NT2/D1 (cell line): ENCODE data around the gene ADAM17.
"Not testable (repeated sequence)": the region's sequence is repeated elsewhere in the genome, so short reads cannot be mapped to it uniquely, and the experiment has no call there.

ENCODE experiments used
- DNase-seq: peaks from one replicate; pipeline ENCODE4 v3.0.0-alpha.2; 2011; ENCODE audit warnings: low read depth, low spot score
- H3K27me3 ChIP-seq: 2 replicates; pipeline ENCODE4 v1.6.0; 2011; ENCODE audit warnings: mild to moderate bottlenecking; ENCODE audit not compliant: insufficient read length, insufficient read depth
- H3K36me3 ChIP-seq: 2 replicates; pipeline ENCODE4 v1.6.1; 2011; ENCODE audit warnings: mild to moderate bottlenecking, low read length, mixed read lengths; ENCODE audit not compliant: insufficient read depth, insufficient read length
- H3K4me1 ChIP-seq: 2 replicates; pipeline ENCODE4 v1.5.1; 2011; ENCODE audit not compliant: insufficient read depth, insufficient read length
- H3K4me3 ChIP-seq: 2 replicates; pipeline ENCODE4 v1.5.1; 2011; ENCODE audit warnings: low read depth; ENCODE audit not compliant: insufficient read length
- H3K9ac ChIP-seq: 2 replicates; pipeline ENCODE4 v1.6.0; 2011; ENCODE audit warnings: low read depth; ENCODE audit not compliant: insufficient read length
- H3K9me3 ChIP-seq: 2 replicates; pipeline ENCODE4 v1.5.1; 2011; ENCODE audit warnings: mild to moderate bottlenecking, low read length; ENCODE audit not compliant: insufficient read depth
- SUZ12 ChIP-seq: IDR thresholded peaks from 2 replicates; pipeline ENCODE4 v1.6.1; 2011; ENCODE audit not compliant: insufficient read length, insufficient read depth; ENCODE audit errors: extremely low read depth
- YY1 ChIP-seq: IDR thresholded peaks from 2 replicates; pipeline ENCODE4 v1.6.1; 2011; ENCODE audit not compliant: insufficient read length, insufficient read depth
- ZNF274 ChIP-seq: IDR thresholded peaks from 2 replicates; pipeline ENCODE4 v1.6.1; 2011; ENCODE audit warnings: mild to moderate bottlenecking, low read depth, low read length

The ADAM17 gene

GRCh38 chr2:9518780-9519179 lies 36.9 kb downstream of the ADAM17 start:
- Histone ChIP-seq H3K9ac (no peak overlapping the region), H3K27me3 (no peaks in the 10 kb centered on the region), H3K36me3 (peaks cover 47% of the 10 kb centered on the region), H3K4me1 (no peaks in the 10 kb centered on the region), H3K4me3 (no peak overlapping the region), H3K9me3 (no peaks in the 10 kb centered on the region)
- no peak for DNase-seq
- TF ChIP-seq ZNF274: no peak
- no peak for TF ChIP-seq SUZ12
- no peak for TF ChIP-seq YY1

GRCh38 chr2:9518163-9518562 lies 37.5 kb downstream of the ADAM17 start:
- no peak overlapping the region for H3K9ac ChIP-seq
- no peaks in the 10 kb centered on the region for H3K9me3 ChIP-seq
- H3K4me1 ChIP-seq: no peaks in the 10 kb centered on the region
- TF ChIP-seq YY1: no peak
- TF ChIP-seq SUZ12: no peak
- TF ChIP-seq ZNF274: no peak
- peaks cover 48% of the 10 kb centered on the region for H3K36me3 ChIP-seq
- no peak overlapping the region for H3K4me3 ChIP-seq
- DNase-seq: no peak
- no peaks in the 10 kb centered on the region for H3K27me3 ChIP-seq

DNA sequence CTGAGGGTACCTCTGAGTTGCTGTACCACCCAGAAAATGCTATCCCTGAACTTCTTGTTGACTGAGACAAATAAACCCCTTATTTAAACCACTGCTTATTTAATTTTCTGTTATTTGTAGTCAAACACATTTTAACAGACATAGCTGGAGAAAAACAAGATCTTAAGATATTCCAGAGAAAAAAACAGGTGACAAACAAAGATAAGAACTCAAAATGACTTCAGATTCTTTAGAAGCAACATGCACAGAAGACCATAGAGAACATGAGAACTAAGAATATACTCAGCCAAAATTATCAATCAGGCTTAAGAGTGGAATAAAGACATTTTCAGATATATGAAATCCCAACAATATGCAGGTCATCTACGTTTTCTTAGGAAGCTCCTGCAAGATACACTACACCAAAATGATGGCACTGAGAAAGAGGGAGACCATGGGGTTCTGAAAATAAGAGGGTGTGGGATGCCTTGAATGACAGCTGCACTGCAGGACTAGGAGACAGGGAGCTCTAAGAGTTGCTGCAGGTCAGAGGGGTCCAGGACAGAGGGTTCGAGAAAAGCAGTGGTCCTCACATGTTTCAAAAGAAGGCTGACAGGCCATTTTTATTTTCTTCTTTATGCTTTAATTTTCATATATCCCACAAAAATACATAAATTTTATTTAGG lies 38.4 kb downstream of the ADAM17 start:
- no peaks in the 10 kb centered on the region for H3K27me3 ChIP-seq
- H3K9ac ChIP-seq: no peak overlapping the region
- H3K36me3 ChIP-seq: peaks cover 51% of the 10 kb centered on the region
- DNase-seq: no peak
- no peaks in the 10 kb centered on the region for H3K4me1 ChIP-seq
- no peaks in the 10 kb centered on the region for H3K9me3 ChIP-seq
- H3K4me3 ChIP-seq: no peak overlapping the region
- no peak for TF ChIP-seq ZNF274
- no peak for TF ChIP-seq SUZ12
- TF ChIP-seq YY1: no peak

DNA sequence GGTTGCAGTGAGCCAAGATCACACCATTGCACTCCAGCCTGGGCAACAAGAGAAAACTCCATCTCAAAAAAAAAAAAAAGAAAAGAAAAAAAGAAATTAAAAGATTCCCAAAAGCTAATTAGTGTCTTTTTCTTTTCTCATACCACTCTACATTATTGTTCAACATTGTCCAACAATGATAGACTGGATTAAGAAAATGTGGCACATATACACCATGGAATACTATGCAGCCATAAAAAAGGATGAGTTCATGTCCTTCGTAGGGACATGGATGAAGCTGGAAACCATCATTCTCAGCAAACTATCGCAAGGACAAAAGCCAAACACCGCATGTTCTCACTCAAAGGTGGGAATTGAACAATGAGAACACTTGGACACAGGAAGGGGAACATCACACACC lies 41.7 kb downstream of the ADAM17 start:
- H3K4me3 ChIP-seq, H3K4me1 ChIP-seq, H3K9me3 ChIP-seq, H3K27me3 ChIP-seq, H3K9ac ChIP-seq, DNase-seq: not testable (repeated sequence)
- peaks cover 39% of the 10 kb centered on the region for H3K36me3 ChIP-seq

- Histone ChIP-seq H3K36me3 (peaks cover 37% of the 10 kb centered on the region), H3K9me3 (no peaks in the 10 kb centered on the region), H3K9ac (no peak overlapping the region), H3K27me3 (no peaks in the 10 kb centered on the region), H3K4me3 (no peak overlapping the region), H3K4me1 (no peaks in the 10 kb centered on the region)
- no peak for DNase-seq
- TF ChIP-seq ZNF274: no peak
- TF ChIP-seq SUZ12: no peak
- no peak for TF ChIP-seq YY1
Measured at GRCh38 chr2:9508931-9509330, 46.7 kb downstream of the ADAM17 start.

- Histone ChIP-seq H3K9me3 (no peaks in the 10 kb centered on the region), H3K36me3 (peaks cover 62% of the 10 kb centered on the region), H3K27me3 (no peaks in the 10 kb centered on the region), H3K4me1 (no peaks in the 10 kb centered on the region), H3K4me3 (no peak overlapping the region), H3K9ac (no peak overlapping the region)
- no peak for TF ChIP-seq YY1
- no peak for TF ChIP-seq ZNF274
- DNase-seq: no peak
Measured at GRCh38 chr2:9498210-9498609, 57.4 kb downstream of the ADAM17 start.

DNA sequence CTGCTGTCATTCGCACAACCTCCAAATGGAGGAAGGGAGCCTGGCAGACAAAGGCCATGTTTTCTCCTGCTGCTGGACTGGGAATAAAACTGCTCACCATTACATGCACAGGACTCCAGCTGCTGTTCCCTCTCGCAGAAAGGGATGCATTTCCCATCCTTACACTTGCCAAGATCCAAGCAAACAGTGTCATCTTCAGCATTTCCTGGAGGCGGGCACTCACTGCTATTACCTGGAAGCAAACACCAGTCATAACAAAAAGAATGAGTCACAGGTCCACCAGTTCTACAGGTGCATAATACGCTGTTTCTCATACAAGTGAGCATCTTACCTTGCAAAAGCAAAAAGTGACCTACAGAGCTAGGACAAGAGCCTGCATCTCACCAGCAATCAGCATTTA lies 58.6 kb downstream of the ADAM17 start:
- no peaks in the 10 kb centered on the region for H3K27me3 ChIP-seq
- H3K4me3 ChIP-seq: no peak overlapping the region
- no peaks in the 10 kb centered on the region for H3K9me3 ChIP-seq
- DNase-seq: no peak
- no peaks in the 10 kb centered on the region for H3K4me1 ChIP-seq
- H3K9ac ChIP-seq: no peak overlapping the region
- peaks cover 68% of the 10 kb centered on the region for H3K36me3 ChIP-seq
- TF ChIP-seq SUZ12 (no peak), ZNF274 (no peak), YY1 (no peak)

GRCh38 chr2:9494081-9494480 lies 61.5 kb downstream of the ADAM17 start:
- TF ChIP-seq SUZ12 (no peak), ZNF274 (no peak), YY1 (no peak)
- Histone ChIP-seq H3K9me3 (no peaks in the 10 kb centered on the region), H3K4me1 (no peaks in the 10 kb centered on the region), H3K9ac (no peak overlapping the region), H3K4me3 (no peak overlapping the region), H3K27me3 (no peaks in the 10 kb centered on the region), H3K36me3 (peaks cover 80% of the 10 kb centered on the region)
- DNase-seq: no peak
